HT1080 (cell line): ENCODE results near the gene MRPS24. TPM values are rescaled to one million over a fixed set of nuclear protein-coding genes. Genes with fewer than 3 reads are reported as not detected.
"Not testable (repeated sequence)": the region's sequence is repeated elsewhere in the genome, so short reads cannot be mapped to it uniquely, and the experiment has no call there.

ENCODE experiments used
- DNase-seq: peaks from one replicate; pipeline ENCODE4 v3.0.0-alpha.2; 2015; ENCODE audit warnings: low read depth
- polyA plus RNA-seq, 2 experiments: library from polyadenylated mRNA; depleted of rRNA; stranded (reverse); fragments of >200 nt; gene quantifications; 2 replicates each; pipeline ENCODE4 v1.2.3, GENCODE V29; 2015
- total RNA-seq: library from RNA; depleted of rRNA; stranded (reverse); fragments of >200 nt; shearing (Covaris generic); gene quantifications from 2 replicates; pipeline ENCODE4 v1.2.3, GENCODE V29; 2014; rRNA removed

MRPS24 gene
- 154 and 174 TPM in 2 replicates for total RNA-seq
- polyA plus RNA-seq (2015; cell fraction: cytosol; rRNA removed): 107 and 131 TPM in 2 replicates
- polyA plus RNA-seq (2015; cell fraction: nucleus; rRNA removed): 42.0 and 53.9 TPM in 2 replicates

DNA sequence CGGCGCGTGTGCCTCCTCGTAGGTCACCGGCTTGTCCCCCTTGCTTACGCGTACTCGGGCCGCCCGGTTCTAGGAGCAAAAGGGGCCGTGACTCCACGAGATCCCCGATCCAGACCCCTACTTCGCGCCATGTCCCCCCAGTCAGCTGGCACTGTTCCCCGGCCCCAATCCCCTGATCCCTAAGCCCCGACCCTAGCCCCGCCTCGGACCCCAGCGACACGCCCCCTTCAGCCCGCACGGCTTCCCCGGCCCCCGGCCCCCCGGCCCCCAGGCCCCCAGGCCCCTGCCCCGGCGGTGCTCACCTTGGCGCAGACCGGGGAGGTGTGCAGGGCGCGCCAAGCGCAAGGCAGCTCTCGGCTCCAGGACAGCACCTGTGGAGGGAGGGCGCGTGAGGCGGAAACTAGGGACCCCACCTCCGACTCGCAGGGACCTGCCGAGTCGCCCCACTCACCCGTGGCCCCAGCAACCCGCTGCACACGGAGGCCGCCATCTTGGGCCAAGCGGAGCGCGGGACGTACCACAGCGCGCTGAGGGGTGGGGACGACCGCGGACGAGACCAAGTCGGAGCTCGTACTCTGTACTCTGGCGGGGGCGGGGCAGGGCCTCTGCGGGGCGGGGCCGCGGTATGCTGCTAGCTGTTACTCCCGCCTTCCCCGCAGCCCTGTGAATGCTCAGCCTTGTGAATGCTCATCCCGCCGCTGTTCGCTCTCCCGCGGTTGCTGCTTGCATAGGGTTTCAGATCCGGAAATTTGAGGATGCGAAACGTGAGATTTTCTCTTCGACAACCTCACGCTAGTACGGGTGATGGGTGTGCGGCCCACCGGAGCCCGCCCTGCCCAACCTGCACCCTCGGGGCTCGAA, at the start of gene MRPS24:
TSS of gene MRPS24 (minus strand) at position 512 of the 861 bp plus-strand sequence. CDS start at position 490, 22 bp downstream.
- DNase-seq: peak; percentile 81

DNA sequence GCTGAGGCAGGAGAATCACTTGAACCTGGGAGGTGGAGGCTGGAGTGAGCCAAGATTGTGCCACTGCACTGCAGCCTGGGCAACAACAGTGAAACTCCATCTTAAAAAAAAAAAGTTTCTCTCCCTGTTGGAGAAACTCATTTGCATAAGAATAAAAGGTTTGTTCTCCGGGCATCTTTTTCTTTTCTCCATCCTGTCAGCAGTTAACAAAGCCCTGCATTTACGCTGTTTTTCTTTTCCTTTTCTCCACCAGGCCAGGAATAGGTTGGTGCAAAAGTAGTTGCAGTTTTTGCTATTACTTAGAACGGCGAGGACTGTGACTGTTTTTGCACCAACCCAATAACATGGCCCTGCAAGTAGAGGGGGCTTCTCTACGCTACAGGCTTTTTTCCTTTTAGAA, 46.6 kb upstream of the MRPS24 start:
- DNase-seq: no peak

DNA sequence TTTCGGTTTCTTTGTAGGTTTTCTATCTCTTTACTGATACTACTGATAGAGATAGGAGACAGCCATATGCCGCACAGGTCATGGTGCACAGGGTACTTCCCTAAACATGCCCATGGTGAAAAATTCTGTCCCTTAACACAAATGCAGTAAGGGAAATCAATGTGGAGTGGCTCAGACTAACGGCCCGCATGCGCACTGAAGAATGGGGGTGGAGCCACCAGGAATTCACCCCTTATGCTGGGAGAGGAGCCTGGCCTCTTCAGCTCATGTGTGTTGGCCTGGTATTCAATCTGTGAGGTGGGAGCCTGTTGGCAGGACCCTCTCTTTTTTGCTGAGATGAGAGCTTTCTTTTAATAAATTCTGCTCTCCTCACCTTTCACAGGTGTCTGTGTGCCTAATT, 45.5 kb upstream of the MRPS24 start:
- DNase-seq: peak; percentile 10

DNA sequence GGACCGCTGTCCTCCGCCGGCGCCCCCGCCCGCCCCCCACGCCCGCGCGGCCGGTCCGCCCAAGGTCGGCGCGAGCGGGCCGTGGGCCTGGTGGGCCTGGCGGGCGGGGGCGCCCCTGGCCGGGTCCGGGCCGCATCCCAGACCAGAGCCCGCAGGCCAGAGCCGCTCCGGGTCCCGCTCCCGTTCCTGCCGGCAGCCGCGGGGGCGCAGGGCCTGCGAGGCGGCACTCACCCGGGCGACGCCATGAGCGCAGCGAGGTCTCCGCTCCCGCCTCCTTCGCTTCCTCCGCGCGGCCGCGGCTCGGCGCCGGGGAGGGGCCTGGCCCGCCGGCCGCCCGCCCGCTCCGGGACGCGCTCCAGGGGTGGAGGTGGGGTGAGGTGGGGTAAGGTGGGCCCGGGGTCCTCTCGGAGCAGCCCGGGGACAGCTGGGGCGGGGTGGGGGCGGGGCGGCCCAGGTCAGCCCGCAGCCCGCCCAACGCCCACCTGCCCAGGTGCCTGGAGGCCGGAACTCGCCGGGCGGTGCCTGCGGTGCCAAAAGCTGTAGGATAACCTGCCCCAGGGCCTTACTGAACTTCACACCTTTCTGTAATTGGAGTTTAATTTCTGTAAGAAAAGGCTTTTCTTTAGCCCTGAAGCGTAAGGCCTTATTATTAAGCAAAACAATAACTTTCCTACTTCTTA, 37.2 kb upstream of the MRPS24 start, which contains the start of gene URGCP:
TSS of gene URGCP (minus strand) at position 266 of the 680 bp plus-strand sequence. CDS start at position 245, 21 bp downstream.
- DNase-seq: no peak

DNA sequence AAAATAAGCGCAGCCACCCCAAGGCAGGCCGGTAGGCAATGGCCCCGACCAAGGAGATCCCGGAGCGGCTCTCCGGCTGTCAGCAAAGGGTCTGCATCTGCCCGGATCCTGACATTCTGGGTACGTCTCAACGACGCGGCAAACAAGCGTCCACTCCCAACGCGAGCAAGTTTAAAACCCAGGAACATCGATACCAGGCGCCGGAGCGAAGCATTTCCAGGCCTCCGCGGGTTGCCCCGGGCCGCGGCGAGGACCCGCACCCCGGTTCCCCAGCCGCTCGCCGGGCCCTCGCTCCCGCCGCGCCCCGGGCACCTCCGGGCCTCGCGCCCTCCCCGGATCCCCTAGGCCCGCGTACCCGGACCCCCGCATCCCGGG, 36.6 kb upstream of the MRPS24 start:
- peak; percentile 18 for DNase-seq

DNA sequence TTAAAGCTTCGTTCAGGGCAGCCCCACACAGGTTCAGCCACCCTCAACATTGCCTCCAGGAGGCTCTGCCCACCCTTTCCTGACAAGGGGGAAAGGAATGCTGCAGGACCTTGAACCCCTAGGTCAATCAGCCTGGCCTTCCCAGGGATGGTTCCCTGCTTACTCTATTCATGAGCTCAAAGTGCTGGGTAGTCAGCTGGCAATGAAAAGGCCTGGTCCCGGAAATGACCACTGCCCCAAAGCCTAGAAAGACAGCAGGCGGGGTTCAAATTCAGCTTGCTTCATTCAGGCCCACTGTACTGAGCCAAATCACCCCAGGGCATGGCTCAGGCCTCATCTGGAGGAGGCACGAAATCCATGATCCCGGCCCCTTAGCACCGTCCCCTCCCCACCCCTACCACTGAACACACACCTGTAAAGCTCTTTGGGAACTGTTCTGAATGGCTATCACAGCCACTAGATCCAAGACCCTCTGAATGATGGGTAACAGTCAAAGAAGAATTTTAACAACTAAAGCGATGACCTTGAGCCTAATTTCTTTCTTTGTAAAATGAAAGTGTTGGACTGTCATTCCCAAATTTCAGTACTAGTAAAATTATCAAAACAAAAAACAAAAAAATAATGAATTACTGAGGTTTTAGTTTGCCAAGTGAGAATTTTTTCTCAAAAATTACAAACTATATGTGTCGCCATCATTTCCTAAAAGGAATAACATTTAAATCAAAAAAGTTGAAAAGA, 36.1 kb upstream of the MRPS24 start:
- no peak for DNase-seq

DNA sequence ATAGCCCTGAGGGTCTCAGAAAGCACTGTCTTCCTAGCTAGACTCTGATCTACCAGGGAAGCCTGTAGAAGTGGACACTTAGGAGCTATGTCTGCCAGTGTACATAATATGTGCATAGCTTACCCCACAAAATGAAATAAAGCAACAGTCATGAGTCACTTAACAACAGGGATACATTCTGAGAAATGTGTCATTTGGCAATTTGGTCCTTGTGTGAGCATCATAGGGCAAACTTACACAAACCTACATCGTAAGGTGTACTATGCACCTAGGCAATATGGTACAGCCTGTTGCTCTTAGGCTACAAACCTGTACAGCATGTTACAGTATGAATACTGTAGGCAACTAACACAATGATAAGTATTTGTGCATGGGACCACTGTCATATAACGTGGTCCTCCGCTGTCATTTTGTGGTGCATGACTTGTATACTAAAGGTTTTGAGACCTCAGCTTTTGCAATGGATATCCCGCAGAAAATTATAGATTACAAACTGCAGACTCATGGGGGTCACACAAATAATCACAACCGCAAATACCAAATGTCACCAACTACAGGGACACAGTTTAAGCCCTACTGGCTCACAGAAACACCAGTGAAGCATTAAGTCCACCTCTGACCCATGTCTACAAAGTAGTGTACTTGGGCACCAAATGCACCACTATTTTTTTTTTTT, 35.4 kb upstream of the MRPS24 start:
- no peak for DNase-seq

DNA sequence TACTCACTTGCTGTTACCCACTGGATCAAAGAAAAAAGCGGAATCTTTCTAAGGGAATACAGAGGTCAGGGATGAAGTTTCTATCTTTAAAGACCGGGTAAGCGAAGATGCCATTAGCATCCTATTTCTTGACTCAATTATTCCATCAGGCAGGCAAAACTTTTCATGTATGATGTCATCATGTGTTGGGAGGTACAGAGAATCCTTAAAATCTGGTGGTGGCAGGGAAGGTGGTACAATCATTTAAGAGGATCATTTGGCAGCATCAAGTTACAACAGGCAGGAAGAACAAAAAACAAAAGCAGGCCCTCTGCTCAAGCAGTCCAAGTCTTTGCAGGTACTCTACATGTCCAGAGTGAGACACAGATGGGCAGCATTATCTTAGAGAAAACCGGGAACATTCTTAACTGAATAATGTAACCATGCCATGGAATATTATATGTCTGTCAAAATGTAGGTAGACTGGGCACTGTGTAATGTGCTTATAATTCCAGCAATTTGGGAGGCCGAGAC, 33.3 kb upstream of the MRPS24 start:
- no peak for DNase-seq

DNA sequence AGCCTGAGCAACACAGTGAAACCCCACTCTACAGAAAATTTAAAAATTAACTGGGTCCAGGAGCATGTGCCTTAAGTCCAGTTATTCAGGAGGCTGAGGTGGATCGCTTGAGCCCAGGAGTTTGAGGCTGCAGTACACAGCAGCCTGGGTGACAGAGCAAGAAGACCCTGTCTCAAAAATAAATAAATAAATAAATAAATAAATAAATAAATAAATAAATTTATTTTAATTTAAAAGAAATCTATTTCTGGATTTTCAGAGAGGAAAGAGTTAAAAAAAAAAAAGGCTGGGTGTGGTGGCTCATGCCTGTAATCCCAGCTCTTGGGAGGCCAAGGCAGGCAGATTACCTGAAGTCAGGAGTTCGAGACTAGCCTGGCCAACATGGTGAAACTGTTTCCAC, 29.3 kb upstream of the MRPS24 start:
- not testable (repeated sequence) for DNase-seq

DNA sequence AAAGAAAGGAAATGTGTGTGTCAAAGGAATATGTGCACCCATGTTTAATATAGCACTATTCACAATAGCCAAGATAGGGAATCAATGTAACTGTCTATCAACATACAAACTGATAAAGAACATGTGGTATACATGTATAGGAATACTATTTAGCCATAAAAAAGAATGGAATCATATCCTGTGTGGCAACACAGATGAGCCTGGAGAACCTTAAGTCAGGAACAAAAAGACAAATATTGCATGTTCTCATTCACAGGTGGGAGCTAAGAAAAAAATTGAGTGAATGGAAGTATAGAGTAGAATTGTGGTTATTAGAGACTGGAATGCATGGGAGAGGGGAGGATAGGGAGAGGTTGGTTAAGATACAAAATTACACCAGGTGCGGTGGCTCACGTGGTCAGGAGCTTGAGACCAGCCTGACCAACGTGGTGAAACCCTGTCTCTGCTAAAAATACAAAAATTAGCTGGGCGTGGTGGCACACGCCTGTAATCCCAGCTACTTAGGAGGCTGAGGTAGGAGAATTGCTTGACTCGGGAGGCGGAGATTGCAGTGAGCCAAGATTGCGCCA, 26.6 kb upstream of the MRPS24 start:
- no peak for DNase-seq

DNA sequence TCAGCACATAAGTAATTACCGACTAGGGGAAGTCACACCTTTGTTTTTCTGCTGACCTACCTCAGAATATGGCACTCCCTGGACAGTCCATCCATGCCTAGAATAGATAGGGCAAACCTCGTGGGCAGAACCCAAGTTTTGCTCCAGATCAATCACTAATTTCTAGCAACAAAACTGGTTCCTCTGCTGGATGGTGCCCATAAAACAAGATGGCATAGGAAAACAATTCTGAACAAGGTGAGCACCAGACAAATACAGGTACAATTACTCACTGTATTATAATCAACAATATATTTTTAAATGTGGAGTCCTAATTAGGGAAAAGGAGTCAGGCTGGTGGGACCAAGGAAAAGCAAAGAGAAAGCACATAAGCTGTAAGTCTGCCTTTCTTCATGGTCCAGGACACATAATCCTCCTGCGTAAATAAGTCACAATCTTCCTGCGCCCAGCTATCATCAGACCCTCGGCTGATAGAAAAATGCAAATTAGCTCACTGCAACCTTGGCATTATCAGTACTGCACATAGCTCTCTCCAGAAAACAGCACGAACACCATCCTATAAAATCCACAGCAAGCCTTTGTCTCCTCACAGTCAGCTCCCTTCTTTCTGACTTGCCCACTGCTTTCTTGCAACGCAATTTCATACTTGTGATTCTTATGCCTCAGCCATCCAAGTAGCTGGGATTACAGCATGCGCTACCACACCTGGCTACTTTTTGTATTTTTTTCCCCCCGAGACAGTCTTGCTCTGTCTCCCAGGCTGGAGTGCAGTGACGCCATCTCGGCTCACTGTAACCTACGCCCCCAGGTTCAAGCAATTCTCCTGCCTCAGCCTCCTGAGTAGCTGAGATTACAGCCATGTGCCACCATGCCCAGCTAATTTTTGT, 22.0 kb upstream of the MRPS24 start:
- no peak for DNase-seq

DNA sequence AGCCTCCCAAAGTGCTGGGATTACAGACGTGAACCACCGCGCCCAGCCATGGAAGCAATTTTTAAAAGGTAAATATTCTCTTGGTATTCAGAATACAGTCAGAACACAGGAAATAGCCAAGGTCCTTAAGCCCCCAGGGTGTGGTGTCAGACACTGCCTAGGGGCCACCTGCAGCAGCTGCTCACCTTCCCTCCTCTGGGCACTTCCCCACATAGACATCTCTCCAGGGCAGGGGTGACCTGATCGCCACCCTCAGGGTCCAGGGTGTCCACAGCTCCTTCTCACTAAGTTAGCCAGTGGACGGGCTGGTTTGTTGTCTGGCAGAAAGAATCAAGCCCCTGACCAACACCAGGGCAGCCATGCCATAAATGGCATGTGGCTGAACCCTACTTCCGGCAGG, 21.2 kb upstream of the MRPS24 start:
- DNase-seq: no peak

DNA sequence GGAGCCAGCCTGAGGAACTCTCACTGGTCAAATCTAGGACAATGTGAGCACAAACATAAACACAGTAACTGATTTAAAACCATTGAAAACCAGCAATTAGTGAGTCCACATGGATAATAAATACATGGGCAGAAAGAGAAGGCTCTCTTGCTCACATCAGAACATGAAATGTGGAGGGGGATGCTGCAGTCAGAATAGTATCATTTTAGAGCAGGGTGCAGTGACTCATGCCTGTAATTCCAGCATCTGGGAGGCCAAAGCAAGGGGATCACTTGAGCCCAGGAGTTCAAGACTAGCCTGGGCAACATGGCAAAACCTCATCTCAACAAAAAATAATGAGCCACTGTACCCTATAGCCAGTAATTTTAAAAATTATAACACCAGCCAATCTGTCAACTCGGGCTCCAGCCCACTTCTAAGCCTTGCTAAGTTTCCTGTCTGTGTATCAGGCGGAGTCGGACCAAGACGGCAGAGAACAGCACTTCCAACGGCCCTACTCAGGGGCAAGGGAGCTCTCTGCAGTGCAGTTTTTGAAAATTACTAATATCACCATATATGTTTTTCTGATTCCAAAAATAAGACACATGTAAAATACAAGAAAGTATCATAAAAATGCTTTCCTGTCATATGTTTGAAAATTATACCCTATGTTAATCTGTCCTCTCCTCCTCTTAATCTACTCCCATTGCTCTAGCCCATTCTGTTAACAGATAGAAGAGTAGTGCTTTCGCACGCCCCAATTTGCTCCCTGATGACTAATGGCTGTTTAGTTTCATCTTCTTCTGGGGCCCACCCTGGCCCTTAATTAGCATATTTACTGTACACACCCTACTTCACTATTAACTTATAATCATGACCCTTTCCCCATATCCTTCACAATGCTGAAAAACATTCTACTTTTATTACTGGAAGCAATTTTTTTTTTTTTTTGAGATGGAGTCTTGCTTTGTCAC, 20.0 kb upstream of the MRPS24 start:
- no peak for DNase-seq

DNA sequence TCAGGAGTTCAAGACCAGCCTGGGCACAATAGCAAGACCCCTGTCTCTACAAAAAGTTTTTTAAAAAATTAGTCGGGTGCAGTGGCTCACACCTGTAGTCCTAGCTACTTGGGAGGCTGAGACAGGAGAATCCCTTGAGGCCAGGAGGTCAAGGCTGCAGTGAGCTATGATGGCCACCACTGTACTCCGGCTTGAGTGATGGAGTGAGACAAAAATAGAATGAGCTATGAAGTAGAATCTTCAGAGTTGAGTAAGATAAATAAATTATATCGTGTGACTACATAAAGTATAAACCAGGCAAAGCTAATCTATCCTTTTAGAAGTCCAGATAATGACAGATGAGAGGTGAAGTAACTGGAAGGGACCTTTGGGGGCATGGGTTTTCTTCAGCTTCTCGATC, 15.3 kb upstream of the MRPS24 start:
- DNase-seq: no peak

DNA sequence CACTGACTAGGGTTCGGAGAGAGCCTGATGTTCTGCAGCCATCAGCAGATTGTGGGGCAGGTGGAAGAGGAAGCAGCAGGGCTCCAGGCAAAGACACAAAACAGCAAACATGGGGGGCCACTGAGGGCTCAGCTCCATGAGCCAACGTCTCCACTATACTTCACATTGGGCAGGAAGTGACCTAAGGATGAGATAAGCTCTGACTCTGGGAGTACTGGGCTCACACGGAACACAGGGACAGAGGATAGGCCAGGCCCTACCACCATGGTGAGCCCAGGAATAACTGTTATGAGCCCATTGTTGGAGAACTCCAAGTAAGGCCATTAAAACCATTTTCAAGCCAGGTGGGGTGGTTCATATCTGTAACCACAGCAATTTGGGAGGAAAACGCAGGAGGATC, 14.9 kb upstream of the MRPS24 start:
- peak; percentile 37 for DNase-seq

DNA sequence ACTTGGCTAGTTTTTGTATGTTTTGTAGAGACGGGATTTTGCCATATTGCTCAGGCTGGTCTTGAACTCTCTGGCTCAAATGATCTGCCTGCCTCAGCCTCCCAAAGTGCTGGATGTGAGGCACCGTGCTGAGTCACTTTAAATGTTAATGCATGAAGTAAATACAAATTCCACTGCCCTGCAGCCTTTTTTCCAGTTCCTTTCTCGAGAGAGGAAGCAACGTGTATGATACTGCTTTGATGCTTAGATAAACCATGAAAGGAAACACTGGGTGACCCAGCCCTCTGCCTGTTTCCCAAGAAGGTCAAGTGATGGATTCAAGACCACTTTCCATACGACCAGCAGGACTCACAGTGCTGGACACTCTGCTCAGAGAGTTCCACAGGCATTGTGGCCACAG, 11.3 kb upstream of the MRPS24 start:
- DNase-seq: no peak

DNA sequence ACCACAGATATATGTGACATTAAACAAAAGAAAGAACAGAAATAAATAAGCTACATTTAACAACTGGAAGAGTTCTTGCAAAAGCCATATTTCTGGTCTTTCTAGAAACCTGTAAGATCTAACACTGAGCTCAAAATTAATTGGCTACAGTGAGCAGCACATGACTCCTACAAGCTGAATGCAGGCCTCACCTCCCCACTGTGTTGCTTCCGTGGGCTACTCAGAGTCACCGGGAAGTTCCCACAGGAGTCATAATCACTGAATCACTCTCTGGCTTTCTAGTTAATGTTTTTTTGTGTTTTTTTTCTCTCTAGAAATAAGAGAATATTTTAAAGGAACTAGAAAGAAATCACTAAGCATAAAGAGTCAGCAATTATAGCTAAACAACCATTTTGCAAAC, 10.2 kb upstream of the MRPS24 start:
- DNase-seq: no peak

DNA sequence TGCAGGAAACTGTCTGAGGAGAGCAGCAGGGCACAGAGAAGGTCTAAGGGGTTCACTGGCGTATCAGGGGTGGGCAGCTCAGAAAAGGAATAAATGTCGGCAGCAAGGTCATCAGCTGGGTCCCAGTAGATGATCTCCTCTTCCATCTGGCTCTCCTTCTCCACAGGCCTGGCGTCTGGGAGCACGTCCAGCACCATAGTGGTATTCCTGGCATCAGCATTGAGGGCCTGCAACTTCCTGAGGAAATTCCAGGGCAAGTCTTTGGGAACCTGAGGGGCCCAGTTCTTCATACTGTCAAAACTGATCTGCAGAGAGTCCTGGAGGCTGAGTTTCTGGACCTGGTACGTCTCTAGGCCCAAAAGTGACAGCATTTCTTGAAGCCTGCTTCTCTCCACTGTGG, 9.6 kb upstream of the MRPS24 start:
- no peak for DNase-seq
